ENCODE measurements around the gene OGT.
"Not testable (repeated sequence)": the region's sequence is repeated elsewhere in the genome, so short reads cannot be mapped to it uniquely, and the experiment has no call there.

OGT gene

GRCh38 chrX:71599965-71600364, 67.1 kb downstream of the OGT start:
- H3K4me3 ChIP-seq (ENCODE audit: low read length), result no peak overlapping the region
- TF ChIP-seq ZNF274 (IDR thresholded peaks at IDR 0.05; ENCODE audit: low read depth, low read length), result no peak

- H3K4me3 ChIP-seq (ENCODE audit: low read length), result no peak overlapping the region
- TF ChIP-seq ZNF274 (IDR thresholded peaks at IDR 0.05; ENCODE audit: low read depth, low read length), result no peak
These were observed 70.7 kb downstream of the OGT start for GRCh38 chrX:71603618-71604017.

GRCh38 chrX:71604141-71604540, 71.2 kb downstream of the OGT start:
- H3K4me3 ChIP-seq (ENCODE audit: low read length), result no peak overlapping the region
- TF ChIP-seq ZNF274 (IDR thresholded peaks at IDR 0.05; ENCODE audit: low read depth, low read length), result no peak

- H3K4me3 ChIP-seq (ENCODE audit: low read length), result no peak overlapping the region
- no peak for TF ChIP-seq ZNF274 (IDR thresholded peaks at IDR 0.05; ENCODE audit: low read depth, low read length)
These were observed 72.1 kb downstream of the OGT start for GRCh38 chrX:71604796-71605568.

DNA sequence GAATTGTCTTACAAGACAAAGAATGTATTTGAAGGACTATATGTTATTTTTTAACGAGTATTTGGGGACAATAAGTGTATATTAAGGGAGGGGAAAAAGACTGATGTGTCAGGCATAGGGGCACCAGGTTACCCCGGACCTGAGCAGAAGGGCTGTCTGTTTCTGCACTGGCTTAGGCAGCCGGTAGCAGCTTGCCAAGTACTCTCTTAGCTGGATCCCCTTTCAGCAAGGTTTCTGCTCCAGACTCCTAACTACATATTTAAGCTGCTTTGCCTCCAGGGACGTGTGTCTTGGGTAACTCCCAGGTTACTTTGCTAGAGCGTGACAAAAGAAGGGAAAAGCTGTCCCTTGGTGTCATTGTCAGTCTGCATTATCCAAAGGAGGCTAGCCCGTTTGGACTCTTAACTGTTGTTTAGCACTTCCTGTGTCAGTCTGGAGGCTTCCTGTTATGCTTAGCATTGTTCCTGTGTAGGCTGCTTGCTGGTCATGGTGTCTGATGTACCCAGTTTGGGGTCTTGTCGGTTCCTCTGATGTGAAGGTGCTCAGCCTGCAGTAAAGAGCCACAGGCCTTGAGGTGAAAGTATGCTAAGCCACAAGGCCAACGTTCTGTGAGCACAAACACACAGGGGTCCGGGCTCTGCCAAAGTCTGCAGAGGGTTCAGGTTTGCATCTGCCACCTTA, 73.8 kb downstream of the OGT start:
- no peak for TF ChIP-seq ZNF274 (IDR thresholded peaks at IDR 0.05; ENCODE audit: low read depth, low read length)
- no peak overlapping the region for H3K4me3 ChIP-seq (ENCODE audit: low read length)

GRCh38 chrX:71607488-71607887, 74.6 kb downstream of the OGT start:
- no peak overlapping the region for H3K4me3 ChIP-seq (ENCODE audit: low read length)
- no peak for TF ChIP-seq ZNF274 (IDR thresholded peaks at IDR 0.05; ENCODE audit: low read depth, low read length)

DNA sequence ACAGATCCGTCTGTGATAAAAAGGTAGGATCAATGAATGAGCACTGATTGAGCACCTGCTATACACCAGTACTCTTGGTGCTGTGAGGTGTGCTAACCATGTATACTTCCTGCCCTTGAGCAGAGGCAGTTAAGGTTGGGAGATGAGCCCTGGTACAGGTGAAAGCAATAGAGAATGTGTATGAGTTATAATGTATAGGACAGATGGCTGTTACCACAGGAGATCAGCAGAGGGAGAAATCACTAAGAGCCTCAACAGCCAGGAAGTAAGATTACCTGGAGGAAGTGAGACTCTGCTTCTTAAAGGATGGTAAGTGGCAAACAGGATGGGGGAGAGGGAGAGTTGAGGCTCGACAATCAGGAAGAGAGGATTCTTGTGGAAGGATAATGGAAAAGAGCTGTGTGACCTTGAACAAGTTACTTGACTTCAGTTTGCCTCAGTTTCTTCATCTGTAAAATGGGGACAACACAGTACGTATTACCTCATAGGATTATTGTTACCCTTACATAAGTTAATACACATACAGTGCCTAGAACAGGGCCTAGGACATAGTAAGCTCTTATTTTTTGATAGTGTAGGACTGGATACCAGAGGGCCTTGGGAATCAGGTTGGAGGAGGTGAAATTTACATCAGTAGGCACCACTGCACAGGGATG, 76.3 kb downstream of the OGT start:
- H3K4me3 ChIP-seq (ENCODE audit: low read length), result no peak overlapping the region
- TF ChIP-seq ZNF274 (IDR thresholded peaks at IDR 0.05; ENCODE audit: low read depth, low read length), result no peak

DNA sequence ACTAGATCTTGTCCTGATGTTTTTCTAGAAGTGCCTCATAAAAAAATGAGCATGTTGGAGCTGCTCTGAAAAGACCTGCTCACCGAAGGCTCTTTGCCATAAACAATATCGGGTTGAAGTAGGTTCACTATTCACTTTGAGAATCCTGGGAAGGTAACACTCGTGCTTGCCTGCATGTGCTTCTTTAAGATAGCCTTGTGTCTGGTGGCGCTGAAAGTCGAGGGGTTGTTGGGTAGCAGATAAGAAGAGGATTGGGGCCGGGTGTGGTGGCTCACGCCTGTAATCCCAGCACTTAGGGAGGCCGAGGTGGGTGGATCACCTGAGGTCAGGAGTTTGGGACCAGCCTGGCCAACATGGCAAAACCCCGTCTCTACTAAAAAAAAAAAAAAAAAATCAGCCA, 78.8 kb downstream of the OGT start:
- not testable (repeated sequence) for H3K4me3 ChIP-seq (ENCODE audit: low read length)

DNA sequence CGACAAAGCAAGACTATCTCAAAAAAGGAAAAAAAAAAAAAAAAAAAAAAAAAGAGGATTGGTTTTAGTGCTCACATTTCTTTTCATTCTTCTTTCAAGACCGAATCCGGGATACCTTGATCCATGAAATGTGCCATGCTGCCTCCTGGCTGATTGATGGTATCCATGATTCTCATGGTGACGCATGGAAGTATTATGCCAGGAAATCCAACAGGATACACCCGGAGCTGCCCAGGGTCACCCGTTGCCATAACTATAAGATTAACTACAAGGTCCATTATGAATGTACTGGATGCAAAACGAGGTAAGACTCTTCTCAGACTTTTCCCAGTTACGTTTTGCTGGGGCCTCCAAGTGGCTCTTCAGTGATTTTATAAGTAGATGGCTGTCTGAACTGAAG, 79.4 kb downstream of the OGT start:
- no peak for TF ChIP-seq ZNF274 (IDR thresholded peaks at IDR 0.05; ENCODE audit: low read depth, low read length)
- no peak overlapping the region for H3K4me3 ChIP-seq (ENCODE audit: low read length)

- TF ChIP-seq ZNF274 (IDR thresholded peaks at IDR 0.05; ENCODE audit: low read depth, low read length), result no peak
- H3K4me3 ChIP-seq (ENCODE audit: low read length), result no peak overlapping the region
These were observed 82.2 kb downstream of the OGT start for GRCh38 chrX:71615056-71615455.

- TF ChIP-seq ZNF274 (IDR thresholded peaks at IDR 0.05; ENCODE audit: low read depth, low read length), result no peak
- H3K4me3 ChIP-seq (ENCODE audit: low read length), result no peak overlapping the region
These were observed 83.0 kb downstream of the OGT start for GRCh38 chrX:71615954-71616353.

DNA sequence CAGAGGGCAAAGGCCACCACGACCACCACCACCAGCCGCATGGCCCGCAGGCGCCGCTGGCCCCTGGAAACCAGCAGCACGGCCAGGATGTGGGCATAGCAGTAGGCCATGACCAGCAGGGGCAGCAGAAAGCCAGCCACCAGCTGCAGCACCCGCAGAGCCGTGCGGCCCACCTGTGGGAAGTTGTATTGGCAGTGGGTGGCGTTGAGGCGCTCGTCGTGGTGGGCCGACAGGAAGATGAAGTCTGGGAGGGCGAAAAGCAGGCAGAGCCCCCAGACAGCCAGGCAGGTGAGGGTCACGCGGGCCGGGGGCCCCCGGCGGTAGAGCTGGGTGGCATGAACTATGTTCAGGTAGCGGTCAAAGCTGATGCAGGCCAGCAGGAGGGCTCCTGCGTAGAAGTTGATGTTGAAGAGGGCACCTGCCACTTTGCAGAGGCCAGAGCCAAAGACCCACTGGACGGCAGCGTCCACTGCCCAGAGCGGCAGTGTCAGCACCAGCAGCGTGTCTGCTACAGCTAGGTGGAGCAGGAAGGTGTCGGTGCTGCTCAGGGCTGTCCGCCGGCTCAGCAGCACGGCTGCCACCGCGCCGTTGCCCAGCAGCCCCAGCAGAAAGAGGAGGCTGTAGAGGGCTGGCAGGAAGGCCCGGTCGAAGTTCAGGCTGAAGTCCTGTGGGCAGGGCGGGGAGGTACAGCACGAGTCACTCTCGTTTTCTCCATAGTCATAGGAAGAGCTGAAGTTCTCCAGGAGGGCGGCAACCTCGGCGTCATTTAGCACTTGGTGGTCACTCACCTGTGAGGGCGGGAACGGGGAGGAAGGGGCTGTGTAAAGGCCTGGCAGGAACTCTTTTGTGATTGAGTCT, 84.0 kb downstream of the OGT start:
- no peak for TF ChIP-seq ZNF274 (IDR thresholded peaks at IDR 0.05; ENCODE audit: low read depth, low read length)
- H3K4me3 ChIP-seq (ENCODE audit: low read length), result no peak overlapping the region; the same call in 1 of the 2 replicates

GRCh38 chrX:71617742-71618141, 84.8 kb downstream of the OGT start:
- peak overlapping the region; percentile 43; the same call in 1 of the 2 replicates for H3K4me3 ChIP-seq (ENCODE audit: low read length)
- no peak for TF ChIP-seq ZNF274 (IDR thresholded peaks at IDR 0.05; ENCODE audit: low read depth, low read length)

DNA sequence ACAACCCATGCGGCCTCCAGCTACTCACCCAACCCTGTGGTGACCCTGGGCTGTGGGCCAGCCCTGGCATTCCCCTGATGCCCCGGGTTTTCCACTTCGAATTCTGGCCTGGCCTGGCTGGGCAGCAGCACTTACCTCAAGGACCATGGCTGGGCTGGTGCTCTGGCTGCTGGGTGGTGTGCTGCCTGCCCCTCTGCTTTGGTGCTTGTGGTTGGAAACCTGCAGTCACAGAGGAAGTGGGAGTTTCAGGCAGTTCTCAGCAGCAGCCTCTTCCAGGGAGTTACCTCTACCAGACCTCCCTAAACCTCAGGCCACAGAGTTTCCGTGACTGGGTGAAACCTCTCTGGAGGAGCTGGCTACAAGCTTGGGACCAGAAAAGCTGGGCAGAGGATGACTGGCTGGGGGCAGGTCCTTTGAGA, 85.4 kb downstream of the OGT start, which contains the start of gene CXCR3:
Gene CXCR3, minus strand, starts transcription at position 209 of the 419 bp plus-strand sequence. Its CDS starts 62 bp downstream, at position 147.
- no peak for TF ChIP-seq ZNF274 (IDR thresholded peaks at IDR 0.05; ENCODE audit: low read depth, low read length)
- H3K4me3 ChIP-seq (ENCODE audit: low read length), result peak within 1 kb of the TSS; percentile 43; the same call in 1 of the 2 replicates

Data from GM08714 (cell line).